ENCODE results near the gene TRAPPC13. TPM values are rescaled to one million over a fixed set of nuclear protein-coding genes. Genes with fewer than 3 reads are reported as not detected.

TRAPPC13 gene
- total and polyA plus RNA-seq, 4 donors: 11.6 to 19.1 (median 17.6) TPM

GRCh38 chr5:65696892-65697291, 72.1 kb downstream of the TRAPPC13 start:
- Histone ChIP-seq H3K4me3 (ENCODE audit: low read length in 2 of 2) (no peak overlapping the region), H3K27ac (ENCODE audit: low read depth in 1 of 2, low read length in 2 of 2) (no peak overlapping the region), H3K27me3 (ENCODE audit: control insufficient read depth in 1 of 2, insufficient read depth in 2 of 2, low read length in 1 of 2) (no peaks in the 10 kb centered on the region), H3K9me3 (ENCODE audit: control insufficient read depth, low read length) (no peaks in the 10 kb centered on the region), H3K36me3 (ENCODE audit: control insufficient read depth in 1 of 2, insufficient read depth in 2 of 2, low read length in 1 of 2) (no peaks in the 10 kb centered on the region), H3K4me1 (ENCODE audit: control insufficient read depth in 1 of 2, insufficient read depth in 2 of 2, low read length in 2 of 2) (no peaks in the 10 kb centered on the region)
- DNase-seq (no peak), ATAC-seq (ENCODE audit: low FRiP score) (no peak)
- intact Hi-C loops (cut with DNase I): no loop called here

- intact Hi-C loops (cut with DNase I): no loop called here
- ATAC-seq (ENCODE audit: low FRiP score) (no peak), DNase-seq (no peak)
- WGBS, 2 donors: 93 to 95% methylated on average over 4 of the region's 4 CpGs
- Histone ChIP-seq H3K36me3 (ENCODE audit: control insufficient read depth in 1 of 2, insufficient read depth in 2 of 2, low read length in 1 of 2) (no peaks in the 10 kb centered on the region), H3K9me3 (ENCODE audit: control insufficient read depth, low read length) (no peaks in the 10 kb centered on the region), H3K27me3 (ENCODE audit: control insufficient read depth in 1 of 2, insufficient read depth in 2 of 2, low read length in 1 of 2) (no peaks in the 10 kb centered on the region), H3K27ac (ENCODE audit: low read depth in 1 of 2, low read length in 2 of 2) (no peak overlapping the region), H3K4me1 (ENCODE audit: control insufficient read depth in 1 of 2, insufficient read depth in 2 of 2, low read length in 2 of 2) (no peaks in the 10 kb centered on the region), H3K4me3 (ENCODE audit: low read length in 2 of 2) (no peak overlapping the region)
Observed at GRCh38 chr5:65699338-65699737, 74.5 kb downstream of the TRAPPC13 start.

GRCh38 chr5:65702036-65702435, 77.2 kb downstream of the TRAPPC13 start:
- Histone ChIP-seq H3K27ac (ENCODE audit: low read depth in 1 of 2, low read length in 2 of 2) (no peak overlapping the region), H3K4me3 (ENCODE audit: low read length in 2 of 2) (no peak overlapping the region), H3K27me3 (ENCODE audit: control insufficient read depth in 1 of 2, insufficient read depth in 2 of 2, low read length in 1 of 2) (no peaks in the 10 kb centered on the region), H3K4me1 (ENCODE audit: control insufficient read depth in 1 of 2, insufficient read depth in 2 of 2, low read length in 2 of 2) (no peaks in the 10 kb centered on the region), H3K36me3 (ENCODE audit: control insufficient read depth in 1 of 2, insufficient read depth in 2 of 2, low read length in 1 of 2) (peaks cover 0 to 4% of the 10 kb centered on the region in 2 donors), H3K9me3 (ENCODE audit: control insufficient read depth, low read length) (no peaks in the 10 kb centered on the region)
- ATAC-seq (ENCODE audit: low FRiP score): no peak
- intact Hi-C loops (cut with DNase I): no loop called here
- no peak for DNase-seq
- 96 to 97% methylated on average over 3 of the region's 3 CpGs for whole genome bisulfite sequencing, 2 donors

- H3K9me3 ChIP-seq (ENCODE audit: control insufficient read depth, low read length): no peaks in the 10 kb centered on the region
- intact Hi-C loops (cut with DNase I): no loop called here
- H3K4me3 ChIP-seq (ENCODE audit: low read length in 2 of 2): no peak overlapping the region
- H3K27me3 ChIP-seq (ENCODE audit: control insufficient read depth in 1 of 2, insufficient read depth in 2 of 2, low read length in 1 of 2): no peaks in the 10 kb centered on the region
- ATAC-seq (ENCODE audit: low FRiP score) (no peak), DNase-seq (no peak)
- no peaks in the 10 kb centered on the region for H3K4me1 ChIP-seq (ENCODE audit: control insufficient read depth in 1 of 2, insufficient read depth in 2 of 2, low read length in 2 of 2)
- no peak overlapping the region for H3K27ac ChIP-seq (ENCODE audit: low read depth in 1 of 2, low read length in 2 of 2)
- H3K36me3 ChIP-seq (ENCODE audit: control insufficient read depth in 1 of 2, insufficient read depth in 2 of 2, low read length in 1 of 2): peaks cover 0 to 4% of the 10 kb centered on the region in 2 donors
- 87 to 91% methylated on average over 2 of the region's 2 CpGs for WGBS, 2 donors
Observed at GRCh38 chr5:65704621-65705239, 79.9 kb downstream of the TRAPPC13 start.

GRCh38 chr5:65707663-65708062, 82.8 kb downstream of the TRAPPC13 start:
- intact Hi-C loops (cut with DNase I): no loop called here
- Histone ChIP-seq H3K36me3 (ENCODE audit: control insufficient read depth in 1 of 2, insufficient read depth in 2 of 2, low read length in 1 of 2) (peaks cover 2 to 4% of the 10 kb centered on the region in 2 donors), H3K27ac (ENCODE audit: low read depth in 1 of 2, low read length in 2 of 2) (no peak overlapping the region), H3K4me1 (ENCODE audit: control insufficient read depth in 1 of 2, insufficient read depth in 2 of 2, low read length in 2 of 2) (no peaks in the 10 kb centered on the region), H3K9me3 (ENCODE audit: control insufficient read depth, low read length) (no peaks in the 10 kb centered on the region), H3K27me3 (ENCODE audit: control insufficient read depth in 1 of 2, insufficient read depth in 2 of 2, low read length in 1 of 2) (no peaks in the 10 kb centered on the region), H3K4me3 (ENCODE audit: low read length in 2 of 2) (no peak overlapping the region)
- ATAC-seq (ENCODE audit: low FRiP score) (no peak), DNase-seq (no peak)
- 88 to 93% methylated on average over 4 of the region's 4 CpGs for WGBS, 2 donors

GRCh38 chr5:65708145-65708544, 83.3 kb downstream of the TRAPPC13 start:
- 96 to 97% methylated on average over 4 of the region's 4 CpGs for WGBS, 2 donors
- intact Hi-C loops (cut with DNase I): no loop called here
- H3K36me3 ChIP-seq (ENCODE audit: control insufficient read depth in 1 of 2, insufficient read depth in 2 of 2, low read length in 1 of 2): peaks cover 2 to 4% of the 10 kb centered on the region in 2 donors
- no peak overlapping the region for H3K4me3 ChIP-seq (ENCODE audit: low read length in 2 of 2)
- H3K4me1 ChIP-seq (ENCODE audit: control insufficient read depth in 1 of 2, insufficient read depth in 2 of 2, low read length in 2 of 2): no peaks in the 10 kb centered on the region
- H3K27me3 ChIP-seq (ENCODE audit: control insufficient read depth in 1 of 2, insufficient read depth in 2 of 2, low read length in 1 of 2): no peaks in the 10 kb centered on the region
- DNase-seq (no peak), ATAC-seq (ENCODE audit: low FRiP score) (no peak)
- no peak overlapping the region for H3K27ac ChIP-seq (ENCODE audit: low read depth in 1 of 2, low read length in 2 of 2)
- no peaks in the 10 kb centered on the region for H3K9me3 ChIP-seq (ENCODE audit: control insufficient read depth, low read length)

Other genes starting within 250 kb of the TRAPPC13 start
- 10 to 100 TPM in 1 of 2 donors, 1 to 10 TPM in 1; 7.1 to 11.5 TPM for gene ADAMTS6, start 143.1 kb upstream of the TRAPPC13 start, total RNA-seq
- 1 to 10 TPM in 1 of 2 donors, under 1 TPM in 1; 0.31 to 1.5 TPM for gene ADAMTS6, start 143.1 kb upstream of the TRAPPC13 start, polyA plus RNA-seq
- 1 to 10 TPM; 3.7 TPM for gene CENPK, start 61.9 kb upstream of the TRAPPC13 start, total RNA-seq
- gene CENPK, start 61.9 kb upstream of the TRAPPC13 start, polyA plus RNA-seq: 1 to 10 TPM in 1 of 2 donors, under 1 TPM in 1; 0.05 to 1.9 TPM
- 10 to 100 TPM; 31.0 to 46.9 TPM for gene PPWD1, start 61.7 kb upstream of the TRAPPC13 start, total RNA-seq
- gene PPWD1, start 61.7 kb upstream of the TRAPPC13 start, polyA plus RNA-seq: 10 to 100 TPM; 21.3 to 40.3 TPM
- gene TRIM23, start 694 bp upstream of the TRAPPC13 start, total RNA-seq: 10 to 100 TPM; 17.9 to 21.9 TPM
- gene TRIM23, start 694 bp upstream of the TRAPPC13 start, polyA plus RNA-seq: 1 to 10 TPM; 7.0 to 7.6 TPM
- 1 to 10 TPM; 2.7 TPM for gene SHLD3, start within 50 bp of the TRAPPC13 start, total RNA-seq
- gene SHLD3, start within 50 bp of the TRAPPC13 start, polyA plus RNA-seq: 1 to 10 TPM; 2.1 to 2.6 TPM
- gene SGTB, start 97.1 kb downstream of the TRAPPC13 start, total RNA-seq: 10 to 100 TPM; 21.9 to 23.2 TPM
- 1 to 10 TPM; 6.5 to 8.8 TPM for gene SGTB, start 97.1 kb downstream of the TRAPPC13 start, polyA plus RNA-seq
- gene NLN, start 97.2 kb downstream of the TRAPPC13 start, total RNA-seq: 10 to 100 TPM; 14.0 to 16.5 TPM
- 1 to 10 TPM; 2.5 to 7.0 TPM for gene NLN, start 97.2 kb downstream of the TRAPPC13 start, polyA plus RNA-seq